ENCODE data around the gene HLA-DOB. TPM values are rescaled to one million over a fixed set of nuclear protein-coding genes. Genes with fewer than 3 reads are reported as not detected.

The HLA-DOB gene
- total RNA-seq, 1 donor from 2014 or later = not detected

Other genes starting within 250 kb of the HLA-DOB start
- 0.40 and 1.5 TPM in 2 replicates for gene HLA-DRB1, start 227.2 kb downstream of the HLA-DOB start, total RNA-seq
- gene HLA-DQA1, start 179.6 kb downstream of the HLA-DOB start, total RNA-seq = not detected in 2 replicates
- gene HLA-DQB1, start 150.3 kb downstream of the HLA-DOB start, total RNA-seq = 0.20 TPM in 1 of 2 replicates, not detected in the other
- gene HLA-DQA2, start 75.6 kb downstream of the HLA-DOB start, total RNA-seq = not detected in 2 replicates
- not detected in 2 replicates for gene HLA-DQB2, start 53.5 kb downstream of the HLA-DOB start, total RNA-seq
- 15.0 and 30.4 TPM in 2 replicates for gene TAP2, start 21.7 kb upstream of the HLA-DOB start, total RNA-seq
- 42.1 and 57.8 TPM in 2 replicates for gene PSMB8, start 27.0 kb upstream of the HLA-DOB start, total RNA-seq
- gene TAP1, start 36.7 kb upstream of the HLA-DOB start, total RNA-seq = 22.4 and 31.7 TPM in 2 replicates
- gene PSMB9, start 37.2 kb upstream of the HLA-DOB start, total RNA-seq = 20.5 and 24.8 TPM in 2 replicates
- under 0.01 TPM in 1 of 2 replicates, not detected in the other for gene HLA-DMB, start 124.0 kb upstream of the HLA-DOB start, total RNA-seq
- 0.20 and 0.44 TPM in 2 replicates for gene HLA-DMA, start 136.1 kb upstream of the HLA-DOB start, total RNA-seq
- gene BRD2, start 151.6 kb upstream of the HLA-DOB start, total RNA-seq = 34.0 and 49.8 TPM in 2 replicates
- gene HLA-DOA, start 192.6 kb upstream of the HLA-DOB start, total RNA-seq = not detected in 2 replicates